Astrocyte (in vitro differentiated cells and primary cell): ENCODE measurements around the gene PDIA5.

Experiments
- EZH2 ChIP-seq: IDR thresholded peaks from 2 replicates; pipeline ENCODE4 v1.6.1; 2012; ENCODE audit warnings: mild to moderate bottlenecking, low read length, inconsistent platforms; ENCODE audit not compliant: insufficient read depth
- TF ChIP-seq, protein P1 (sequence below): IDR thresholded peaks from 2 replicates; pipeline ENCODE4 v1.5.1; 2011; ENCODE audit warnings: low read depth, mild to moderate bottlenecking, inconsistent platforms, low read length, moderate library complexity; ENCODE audit not compliant: insufficient read depth

DNA sequence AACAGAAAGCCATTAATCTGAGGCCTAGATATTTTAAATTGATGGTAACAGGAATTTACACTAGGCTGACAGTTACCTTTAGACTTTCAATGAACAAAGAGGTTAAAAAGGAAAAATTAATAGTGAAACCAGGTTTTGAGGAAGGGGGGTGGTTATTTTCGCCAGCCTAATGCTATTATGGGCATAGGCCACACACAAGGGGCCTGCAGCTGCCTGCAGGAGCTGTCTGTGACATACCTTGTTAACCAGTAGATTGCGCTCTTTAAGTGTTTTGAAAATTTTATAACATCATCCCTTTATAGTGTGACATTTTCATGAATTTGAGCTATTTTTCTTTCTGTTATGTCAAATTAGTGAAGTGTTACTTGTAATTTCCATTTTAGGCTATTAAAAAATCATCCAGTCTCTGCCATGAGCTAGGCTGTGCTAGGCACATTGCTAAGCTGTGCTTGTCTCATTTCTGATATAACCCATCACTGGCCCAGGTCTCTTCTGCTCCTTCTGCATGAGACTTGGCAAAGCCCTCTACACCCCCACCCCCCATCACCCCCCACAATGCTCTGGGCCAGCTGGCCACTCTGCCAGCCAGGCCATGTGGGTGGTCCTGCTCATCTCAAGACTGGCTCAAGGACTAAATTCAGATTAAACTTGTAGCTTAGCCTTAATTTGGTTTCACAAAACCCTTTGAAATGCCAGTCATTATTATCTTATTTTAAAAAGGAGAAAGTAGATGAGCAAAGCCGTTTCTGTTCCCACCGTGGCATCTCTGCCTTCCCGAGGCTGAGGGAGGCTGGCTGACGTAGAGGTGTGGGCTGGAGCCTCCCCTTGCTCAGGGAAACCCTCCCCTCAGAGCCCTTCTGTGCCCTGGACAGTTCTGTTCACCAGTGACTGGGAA, 86.5 kb downstream of the PDIA5 start:
- TF ChIP-seq, protein P1, sequence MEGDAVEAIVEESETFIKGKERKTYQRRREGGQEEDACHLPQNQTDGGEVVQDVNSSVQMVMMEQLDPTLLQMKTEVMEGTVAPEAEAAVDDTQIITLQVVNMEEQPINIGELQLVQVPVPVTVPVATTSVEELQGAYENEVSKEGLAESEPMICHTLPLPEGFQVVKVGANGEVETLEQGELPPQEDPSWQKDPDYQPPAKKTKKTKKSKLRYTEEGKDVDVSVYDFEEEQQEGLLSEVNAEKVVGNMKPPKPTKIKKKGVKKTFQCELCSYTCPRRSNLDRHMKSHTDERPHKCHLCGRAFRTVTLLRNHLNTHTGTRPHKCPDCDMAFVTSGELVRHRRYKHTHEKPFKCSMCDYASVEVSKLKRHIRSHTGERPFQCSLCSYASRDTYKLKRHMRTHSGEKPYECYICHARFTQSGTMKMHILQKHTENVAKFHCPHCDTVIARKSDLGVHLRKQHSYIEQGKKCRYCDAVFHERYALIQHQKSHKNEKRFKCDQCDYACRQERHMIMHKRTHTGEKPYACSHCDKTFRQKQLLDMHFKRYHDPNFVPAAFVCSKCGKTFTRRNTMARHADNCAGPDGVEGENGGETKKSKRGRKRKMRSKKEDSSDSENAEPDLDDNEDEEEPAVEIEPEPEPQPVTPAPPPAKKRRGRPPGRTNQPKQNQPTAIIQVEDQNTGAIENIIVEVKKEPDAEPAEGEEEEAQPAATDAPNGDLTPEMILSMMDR, result no peak
- TF ChIP-seq EZH2, result no peak
